ENCODE results near the gene USP46.

DNA sequence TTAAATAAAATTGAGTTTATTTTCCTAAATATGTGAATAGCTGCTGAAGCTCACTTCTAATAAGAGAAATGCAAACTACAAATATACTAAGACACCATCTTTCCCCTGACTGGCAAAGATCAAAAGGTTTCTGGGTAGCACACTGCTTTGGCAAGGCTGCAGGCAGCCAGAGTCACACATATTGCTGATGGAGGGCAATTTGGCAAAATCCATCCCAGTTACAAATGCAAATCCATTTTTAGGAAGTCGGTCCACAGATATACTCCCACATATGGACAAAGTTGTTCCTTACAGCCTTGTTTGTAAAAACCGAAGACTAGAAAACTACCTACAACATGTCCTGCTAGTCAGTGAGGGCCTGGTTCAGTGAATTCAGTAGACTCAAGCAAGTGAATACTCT is 12.4 kb downstream of the USP46 start:
- TF ChIP-seq, protein P1, sequence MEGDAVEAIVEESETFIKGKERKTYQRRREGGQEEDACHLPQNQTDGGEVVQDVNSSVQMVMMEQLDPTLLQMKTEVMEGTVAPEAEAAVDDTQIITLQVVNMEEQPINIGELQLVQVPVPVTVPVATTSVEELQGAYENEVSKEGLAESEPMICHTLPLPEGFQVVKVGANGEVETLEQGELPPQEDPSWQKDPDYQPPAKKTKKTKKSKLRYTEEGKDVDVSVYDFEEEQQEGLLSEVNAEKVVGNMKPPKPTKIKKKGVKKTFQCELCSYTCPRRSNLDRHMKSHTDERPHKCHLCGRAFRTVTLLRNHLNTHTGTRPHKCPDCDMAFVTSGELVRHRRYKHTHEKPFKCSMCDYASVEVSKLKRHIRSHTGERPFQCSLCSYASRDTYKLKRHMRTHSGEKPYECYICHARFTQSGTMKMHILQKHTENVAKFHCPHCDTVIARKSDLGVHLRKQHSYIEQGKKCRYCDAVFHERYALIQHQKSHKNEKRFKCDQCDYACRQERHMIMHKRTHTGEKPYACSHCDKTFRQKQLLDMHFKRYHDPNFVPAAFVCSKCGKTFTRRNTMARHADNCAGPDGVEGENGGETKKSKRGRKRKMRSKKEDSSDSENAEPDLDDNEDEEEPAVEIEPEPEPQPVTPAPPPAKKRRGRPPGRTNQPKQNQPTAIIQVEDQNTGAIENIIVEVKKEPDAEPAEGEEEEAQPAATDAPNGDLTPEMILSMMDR (IDR thresholded peaks at IDR 0.05): no peak
- no peak for TF ChIP-seq ZFX (IDR thresholded peaks at IDR 0.05; ENCODE audit: borderline replicate concordance)
